GM23338 (cell line): ENCODE measurements around the gene MTCH2. TPM values are rescaled to one million over a fixed set of nuclear protein-coding genes. Genes with fewer than 3 reads are reported as not detected.

ENCODE experiments used
- ATAC-seq: fragments of 200-7000 bp; cut with Tn5 transposase; 3 replicates; pipeline ENCODE4 v1.9.1; 2020
- DNase-seq: peaks from one replicate; pipeline ENCODE4 v3.0.0-alpha.2; 2015; ENCODE audit warnings: low spot score
- H2AFZ ChIP-seq: fragments of 200-600 bp; sonication (generic); 2 replicates; pipeline ENCODE4 v1.8.0; 2016; ENCODE audit warnings: antibody characterized with exemption, mild to moderate bottlenecking, moderate library complexity
- H3F3A ChIP-seq: fragments of 200-600 bp; sonication (generic); replicated peaks from 2 replicates; pipeline ENCODE4 v1.8.0; 2017; ENCODE audit warnings: antibody characterized with exemption, mixed run types, low read depth
- H3K27ac ChIP-seq: fragments of 200-600 bp; sonication (generic); 2 replicates; pipeline ENCODE4 v1.6.1; 2016; ENCODE audit warnings: low read depth
- H3K27me3 ChIP-seq: fragments of 200-600 bp; sonication (generic); 2 replicates; pipeline ENCODE4 v1.8.0; 2016; ENCODE audit warnings: mild to moderate bottlenecking, mixed run types, moderate library complexity; ENCODE audit not compliant: insufficient read depth
- H3K36me3 ChIP-seq: fragments of 200-600 bp; sonication (generic); 2 replicates; pipeline ENCODE4 v1.8.0; 2016; ENCODE audit warnings: mild to moderate bottlenecking; ENCODE audit not compliant: insufficient read depth
- H3K4me1 ChIP-seq: fragments of 200-600 bp; sonication (generic); 2 replicates; pipeline ENCODE4 v1.8.0; 2016; ENCODE audit warnings: mild to moderate bottlenecking, moderate library complexity; ENCODE audit not compliant: insufficient read depth
- H3K4me2 ChIP-seq: fragments of 200-600 bp; sonication (generic); 2 replicates; pipeline ENCODE4 v1.7.1; 2017; ENCODE audit warnings: mixed run types
- H3K4me3 ChIP-seq: fragments of 200-600 bp; sonication (generic); 2 replicates; pipeline ENCODE4 v1.6.1; 2016; ENCODE audit warnings: mixed run types
- H3K79me2 ChIP-seq: fragments of 200-600 bp; sonication (generic); replicated peaks from 2 replicates; pipeline ENCODE4 v1.8.0; 2017; ENCODE audit warnings: mild to moderate bottlenecking; ENCODE audit not compliant: insufficient read depth
- H3K9me2 ChIP-seq: fragments of 200-600 bp; sonication (generic); 2 replicates; pipeline ENCODE4 v1.8.0; 2017; ENCODE audit not compliant: insufficient read depth
- H4K20me1 ChIP-seq: fragments of 200-600 bp; sonication (generic); replicated peaks from 2 replicates; pipeline ENCODE4 v1.8.0; 2017; ENCODE audit warnings: mild to moderate bottlenecking; ENCODE audit not compliant: insufficient read depth
- H3K27ac Mint-ChIP-seq: 2 replicates; pipeline ENCODE4 v1.8.0; 2020; ENCODE audit warnings: inconsistent platforms, mild to moderate bottlenecking, moderate library complexity, mixed read lengths
- H3K27me3 Mint-ChIP-seq: 3 replicates; pipeline ENCODE4 v1.8.0; 2022; ENCODE audit warnings: low read depth, mild to moderate bottlenecking, moderate library complexity, mixed read lengths, inconsistent platforms; ENCODE audit not compliant: insufficient read depth, poor library complexity
- H3K36me3 Mint-ChIP-seq: 3 replicates; pipeline ENCODE4 v1.8.0; 2021; ENCODE audit warnings: low read depth, mild to moderate bottlenecking, inconsistent platforms, moderate library complexity, mixed read lengths
- H3K4me1 Mint-ChIP-seq: 3 replicates; pipeline ENCODE4 v1.8.0; 2020; ENCODE audit warnings: mild to moderate bottlenecking, inconsistent platforms, mixed read lengths
- H3K4me3 Mint-ChIP-seq: 3 replicates; pipeline ENCODE4 v1.8.0; 2021; ENCODE audit warnings: moderate library complexity, mild to moderate bottlenecking, inconsistent platforms, mixed read lengths
- H3K9me3 Mint-ChIP-seq: 3 replicates; pipeline ENCODE4 v1.8.0; 2020; ENCODE audit warnings: moderate library complexity, mild to moderate bottlenecking, inconsistent platforms, mixed read lengths
- CREB1 ChIP-seq: fragments of 250-450 bp; sonication (Bioruptor Pico); IDR thresholded peaks from 2 replicates; pipeline ENCODE4 v1.5.0; 2020; ENCODE audit warnings: low read depth, mild to moderate bottlenecking, moderate library complexity
- EZH2 ChIP-seq: fragments of 200-600 bp; sonication (generic); IDR thresholded peaks from one replicate; pipeline ENCODE4 v1.8.0; 2017; ENCODE audit warnings: antibody characterized with exemption, mild to moderate bottlenecking, low read depth; ENCODE audit not compliant: unreplicated experiment
- EZH2phosphoT487 ChIP-seq: fragments of 200-600 bp; sonication (generic); IDR thresholded peaks from one replicate; pipeline ENCODE4 v1.8.1; 2018; ENCODE audit warnings: antibody characterized with exemption; ENCODE audit not compliant: unreplicated experiment
- JUNB ChIP-seq: IDR thresholded peaks from one replicate; pipeline ENCODE4 v1.6.1; 2016; ENCODE audit warnings: antibody characterized with exemption; ENCODE audit not compliant: unreplicated experiment
- POLR2AphosphoS5 ChIP-seq: IDR thresholded peaks from 2 replicates; pipeline ENCODE4 v1.6.1; 2016; ENCODE audit warnings: antibody characterized with exemption, low read depth
- STAT1 ChIP-seq: IDR thresholded peaks from one replicate; pipeline ENCODE4 v1.6.1; 2016; ENCODE audit warnings: antibody characterized with exemption; ENCODE audit not compliant: unreplicated experiment
- ZNF114 ChIP-seq: fragments of 250-450 bp; sonication (Bioruptor Pico); IDR thresholded peaks from 2 replicates; pipeline ENCODE4 v1.5.0; 2020; ENCODE audit warnings: mild to moderate bottlenecking, moderate library complexity
- polyA plus RNA-seq: library from polyadenylated mRNA; unstranded; fragments of >200 nt; fragmentation: Nextera tagmentation; extraction: Ambion mirVana; gene quantifications from 2 replicates; pipeline ENCODE4 v1.2.1, GENCODE V29; 2016
- total RNA-seq: library from RNA; depleted of rRNA; stranded (reverse); fragments of >200 nt; shearing (Covaris generic); gene quantifications from 2 replicates; pipeline ENCODE4 v1.2.3, GENCODE V29; 2014
- TF ChIP-seq, protein P1 (sequence below): fragments of 250-450 bp; sonication (Bioruptor Pico); IDR thresholded peaks from 2 replicates; pipeline ENCODE4 v1.5.0; 2020; ENCODE audit warnings: mild to moderate bottlenecking, moderate library complexity
- TF ChIP-seq, protein P2 (sequence below), 2 experiments: fragments of 200-600 bp in 1 of 2; sonication (generic) in 1 of 2; conservative IDR thresholded peaks; 2 replicates each; pipeline versions ENCODE4 v1.5.1 to v1.6.1; 2016 to 2017; ENCODE audit warnings: antibody characterized with exemption in 2 of 2, low read depth in 2 of 2, mild to moderate bottlenecking in 2 of 2, moderate library complexity in 1 of 2
- TF ChIP-seq, protein P3 (sequence below): IDR thresholded peaks from 2 replicates; pipeline ENCODE4 v1.6.1; 2016; ENCODE audit warnings: antibody characterized with exemption

The MTCH2 gene
- total and polyA plus RNA-seq, 2 experiments from 2014 or later, result 90.9 to 155 TPM

DNA sequence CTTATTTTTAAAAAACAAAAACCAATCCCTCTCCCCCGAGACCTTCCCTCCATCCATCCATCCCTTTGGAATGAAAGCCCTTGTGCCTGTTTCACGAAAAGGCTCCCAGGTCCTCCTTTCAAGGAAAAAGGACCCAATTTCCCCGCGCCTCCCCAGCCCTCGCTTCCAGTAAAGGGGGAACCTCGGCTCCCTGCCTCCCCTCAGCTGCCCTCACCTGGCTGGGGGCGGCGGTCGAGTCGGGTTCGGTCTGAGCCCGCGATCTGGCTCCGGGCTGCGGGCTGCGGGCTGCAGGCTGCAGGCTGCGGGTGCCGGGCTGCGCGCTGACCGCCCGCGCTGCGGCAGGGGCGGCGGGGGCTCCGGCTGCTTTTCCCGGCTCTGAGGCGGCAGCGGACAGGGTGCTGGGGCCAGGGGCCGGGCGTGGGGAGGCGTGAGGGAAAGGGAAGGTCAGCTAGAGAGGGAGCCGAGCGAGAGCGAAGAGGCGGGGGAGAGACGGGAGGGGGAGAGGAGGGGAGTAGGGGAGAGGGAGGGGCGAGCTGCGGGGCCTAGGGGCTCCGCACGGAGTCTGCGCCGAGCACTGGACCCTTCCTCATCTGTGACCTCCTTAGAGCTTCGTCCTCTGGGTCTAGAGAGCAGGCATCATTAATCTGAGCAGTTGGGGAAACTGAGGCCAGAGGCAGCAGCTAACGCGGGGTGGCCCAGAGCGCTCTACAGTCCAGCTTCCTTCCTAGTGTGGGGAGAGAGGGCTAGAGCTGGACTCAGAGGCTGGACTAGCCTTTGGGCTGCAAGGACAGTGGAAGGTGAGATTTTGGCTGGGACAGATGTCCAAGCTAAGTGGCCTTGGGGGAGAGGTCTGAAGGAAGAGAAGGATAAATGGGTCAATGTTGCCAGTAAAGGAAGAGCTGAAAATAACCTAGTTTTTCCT is 48.2 kb downstream of the MTCH2 start, which contains the start of gene C1QTNF4:
Gene C1QTNF4 (minus strand): TSS at position 478 of the 922 bp plus-strand sequence. CDS start 3,601 bp downstream, outside the sequence.
- 0 out of 2 replicates have a peak, but pooled peaks cover 6% of the 10 kb centered on the region for H3K9me2 ChIP-seq
- Mint-ChIP-seq H3K9me3 (no peaks in the 10 kb centered on the region), H3K4me3 (peak within 1 kb of the TSS; percentile 77), H3K27me3 (peaks cover 47% of the 10 kb centered on the region), H3K36me3 (no peaks in the 10 kb centered on the region), H3K27ac (no peak within 1 kb of the TSS), H3K4me1 (peaks cover 25% of the 10 kb centered on the region)
- no peak for TF ChIP-seq CREB1
- peak; percentile 52 for TF ChIP-seq EZH2
- no peaks in the 10 kb centered on the region for H3K36me3 ChIP-seq
- H2AFZ ChIP-seq, result peak within 1 kb of the TSS; percentile 100
- ATAC-seq (peak; percentile 53), DNase-seq (peak; percentile 70)
- no peak within 1 kb of the TSS for H3K27ac ChIP-seq
- peaks cover 64% of the 10 kb centered on the region for H3K27me3 ChIP-seq
- peak within 1 kb of the TSS; percentile 96 for H3K4me3 ChIP-seq
- no peaks in the 10 kb centered on the region for H3K79me2 ChIP-seq
- H3K4me1 ChIP-seq, result peaks cover 23% of the 10 kb centered on the region
- 0 out of 2 replicates have a peak, but pooled peaks cover 5% of the 10 kb centered on the region for H4K20me1 ChIP-seq
- H3F3A ChIP-seq, result no peaks in the 10 kb centered on the region
- H3K4me2 ChIP-seq, result peak within 1 kb of the TSS; percentile 99

DNA sequence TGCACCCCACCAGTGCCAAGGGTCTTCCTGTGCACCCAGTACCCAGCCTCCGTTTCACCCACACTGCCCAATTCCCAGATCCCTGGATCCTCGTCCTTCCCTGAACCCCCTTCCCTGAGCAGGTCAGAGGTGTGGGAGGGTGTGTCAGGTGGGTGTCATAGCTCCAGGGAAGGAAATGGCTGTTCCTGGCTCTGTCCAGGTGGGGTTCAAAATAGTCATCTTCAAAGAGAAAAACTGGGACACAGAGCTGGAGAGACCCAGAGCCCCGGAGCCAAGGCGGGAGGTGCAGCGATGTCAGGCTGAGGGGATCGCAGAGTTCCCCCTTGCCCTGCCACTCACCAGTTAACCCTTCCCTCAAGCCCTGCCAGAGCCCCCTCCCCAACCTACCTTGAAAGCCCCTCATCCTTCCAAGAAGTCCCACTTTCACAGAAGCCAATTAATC is 48.8 kb downstream of the MTCH2 start:
- H3K79me2 ChIP-seq, result no peaks in the 10 kb centered on the region
- Mint-ChIP-seq H3K4me1 (peaks cover 21% of the 10 kb centered on the region), H3K36me3 (no peaks in the 10 kb centered on the region), H3K27me3 (peaks cover 50% of the 10 kb centered on the region), H3K27ac (no peak overlapping the region), H3K9me3 (no peaks in the 10 kb centered on the region), H3K4me3 (peak overlapping the region; percentile 77)
- ATAC-seq, result peak; percentile 5; the same call in 2 of the 3 replicates
- H3K27ac ChIP-seq, result no peak overlapping the region
- DNase-seq, result no peak
- no peaks in the 10 kb centered on the region for H3K36me3 ChIP-seq
- H3K27me3 ChIP-seq, result peaks cover 69% of the 10 kb centered on the region
- peak overlapping the region; percentile 99 for H3K4me2 ChIP-seq
- 0 out of 2 replicates have a peak, but pooled peaks cover 6% of the 10 kb centered on the region for H3K9me2 ChIP-seq
- H2AFZ ChIP-seq, result peak overlapping the region; percentile 100
- 0 out of 2 replicates have a peak, but pooled peaks cover 5% of the 10 kb centered on the region for H4K20me1 ChIP-seq
- H3F3A ChIP-seq, result no peaks in the 10 kb centered on the region
- peaks cover 23% of the 10 kb centered on the region for H3K4me1 ChIP-seq
- peak overlapping the region; percentile 96 for H3K4me3 ChIP-seq
- TF ChIP-seq EZH2phosphoT487 (no peak), ZNF114 (CRISPR knock-in tag) (no peak), JUNB (no peak), POLR2AphosphoS5 (no peak), STAT1 (no peak)
- TF ChIP-seq, protein P1, sequence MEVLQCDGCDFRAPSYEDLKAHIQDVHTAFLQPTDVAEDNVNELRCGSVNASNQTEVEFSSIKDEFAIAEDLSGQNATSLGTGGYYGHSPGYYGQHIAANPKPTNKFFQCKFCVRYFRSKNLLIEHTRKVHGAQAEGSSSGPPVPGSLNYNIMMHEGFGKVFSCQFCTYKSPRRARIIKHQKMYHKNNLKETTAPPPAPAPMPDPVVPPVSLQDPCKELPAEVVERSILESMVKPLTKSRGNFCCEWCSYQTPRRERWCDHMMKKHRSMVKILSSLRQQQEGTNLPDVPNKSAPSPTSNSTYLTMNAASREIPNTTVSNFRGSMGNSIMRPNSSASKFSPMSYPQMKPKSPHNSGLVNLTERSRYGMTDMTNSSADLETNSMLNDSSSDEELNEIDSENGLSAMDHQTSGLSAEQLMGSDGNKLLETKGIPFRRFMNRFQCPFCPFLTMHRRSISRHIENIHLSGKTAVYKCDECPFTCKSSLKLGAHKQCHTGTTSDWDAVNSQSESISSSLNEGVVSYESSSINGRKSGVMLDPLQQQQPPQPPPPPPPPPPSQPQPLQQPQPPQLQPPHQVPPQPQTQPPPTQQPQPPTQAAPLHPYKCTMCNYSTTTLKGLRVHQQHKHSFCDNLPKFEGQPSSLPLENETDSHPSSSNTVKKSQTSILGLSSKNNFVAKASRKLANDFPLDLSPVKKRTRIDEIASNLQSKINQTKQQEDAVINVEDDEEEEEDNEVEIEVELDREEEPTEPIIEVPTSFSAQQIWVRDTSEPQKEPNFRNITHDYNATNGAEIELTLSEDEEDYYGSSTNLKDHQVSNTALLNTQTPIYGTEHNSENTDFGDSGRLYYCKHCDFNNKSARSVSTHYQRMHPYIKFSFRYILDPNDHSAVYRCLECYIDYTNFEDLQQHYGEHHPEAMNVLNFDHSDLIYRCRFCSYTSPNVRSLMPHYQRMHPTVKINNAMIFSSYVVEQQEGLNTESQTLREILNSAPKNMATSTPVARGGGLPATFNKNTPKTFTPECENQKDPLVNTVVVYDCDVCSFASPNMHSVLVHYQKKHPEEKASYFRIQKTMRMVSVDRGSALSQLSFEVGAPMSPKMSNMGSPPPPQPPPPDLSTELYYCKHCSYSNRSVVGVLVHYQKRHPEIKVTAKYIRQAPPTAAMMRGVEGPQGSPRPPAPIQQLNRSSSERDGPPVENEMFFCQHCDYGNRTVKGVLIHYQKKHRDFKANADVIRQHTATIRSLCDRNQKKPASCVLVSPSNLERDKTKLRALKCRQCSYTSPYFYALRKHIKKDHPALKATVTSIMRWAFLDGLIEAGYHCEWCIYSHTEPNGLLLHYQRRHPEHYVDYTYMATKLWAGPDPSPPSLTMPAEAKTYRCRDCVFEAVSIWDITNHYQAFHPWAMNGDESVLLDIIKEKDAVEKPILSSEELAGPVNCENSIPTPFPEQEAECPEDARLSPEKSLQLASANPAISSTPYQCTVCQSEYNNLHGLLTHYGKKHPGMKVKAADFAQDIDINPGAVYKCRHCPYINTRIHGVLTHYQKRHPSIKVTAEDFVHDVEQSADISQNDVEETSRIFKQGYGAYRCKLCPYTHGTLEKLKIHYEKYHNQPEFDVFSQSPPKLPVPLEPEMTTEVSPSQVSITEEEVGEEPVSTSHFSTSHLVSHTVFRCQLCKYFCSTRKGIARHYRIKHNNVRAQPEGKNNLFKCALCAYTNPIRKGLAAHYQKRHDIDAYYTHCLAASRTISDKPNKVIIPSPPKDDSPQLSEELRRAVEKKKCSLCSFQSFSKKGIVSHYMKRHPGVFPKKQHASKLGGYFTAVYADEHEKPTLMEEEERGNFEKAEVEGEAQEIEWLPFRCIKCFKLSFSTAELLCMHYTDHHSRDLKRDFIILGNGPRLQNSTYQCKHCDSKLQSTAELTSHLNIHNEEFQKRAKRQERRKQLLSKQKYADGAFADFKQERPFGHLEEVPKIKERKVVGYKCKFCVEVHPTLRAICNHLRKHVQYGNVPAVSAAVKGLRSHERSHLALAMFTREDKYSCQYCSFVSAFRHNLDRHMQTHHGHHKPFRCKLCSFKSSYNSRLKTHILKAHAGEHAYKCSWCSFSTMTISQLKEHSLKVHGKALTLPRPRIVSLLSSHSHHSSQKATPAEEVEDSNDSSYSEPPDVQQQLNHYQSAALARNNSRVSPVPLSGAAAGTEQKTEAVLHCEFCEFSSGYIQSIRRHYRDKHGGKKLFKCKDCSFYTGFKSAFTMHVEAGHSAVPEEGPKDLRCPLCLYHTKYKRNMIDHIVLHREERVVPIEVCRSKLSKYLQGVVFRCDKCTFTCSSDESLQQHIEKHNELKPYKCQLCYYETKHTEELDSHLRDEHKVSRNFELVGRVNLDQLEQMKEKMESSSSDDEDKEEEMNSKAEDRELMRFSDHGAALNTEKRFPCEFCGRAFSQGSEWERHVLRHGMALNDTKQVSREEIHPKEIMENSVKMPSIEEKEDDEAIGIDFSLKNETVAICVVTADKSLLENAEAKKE (CRISPR knock-in tag), result no peak
- TF ChIP-seq, protein P2, sequence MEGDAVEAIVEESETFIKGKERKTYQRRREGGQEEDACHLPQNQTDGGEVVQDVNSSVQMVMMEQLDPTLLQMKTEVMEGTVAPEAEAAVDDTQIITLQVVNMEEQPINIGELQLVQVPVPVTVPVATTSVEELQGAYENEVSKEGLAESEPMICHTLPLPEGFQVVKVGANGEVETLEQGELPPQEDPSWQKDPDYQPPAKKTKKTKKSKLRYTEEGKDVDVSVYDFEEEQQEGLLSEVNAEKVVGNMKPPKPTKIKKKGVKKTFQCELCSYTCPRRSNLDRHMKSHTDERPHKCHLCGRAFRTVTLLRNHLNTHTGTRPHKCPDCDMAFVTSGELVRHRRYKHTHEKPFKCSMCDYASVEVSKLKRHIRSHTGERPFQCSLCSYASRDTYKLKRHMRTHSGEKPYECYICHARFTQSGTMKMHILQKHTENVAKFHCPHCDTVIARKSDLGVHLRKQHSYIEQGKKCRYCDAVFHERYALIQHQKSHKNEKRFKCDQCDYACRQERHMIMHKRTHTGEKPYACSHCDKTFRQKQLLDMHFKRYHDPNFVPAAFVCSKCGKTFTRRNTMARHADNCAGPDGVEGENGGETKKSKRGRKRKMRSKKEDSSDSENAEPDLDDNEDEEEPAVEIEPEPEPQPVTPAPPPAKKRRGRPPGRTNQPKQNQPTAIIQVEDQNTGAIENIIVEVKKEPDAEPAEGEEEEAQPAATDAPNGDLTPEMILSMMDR (conservative IDR thresholded peaks at IDR 0.05; ENCODE audit: low read depth in 2 of 2), result no peak
- TF ChIP-seq, protein P3, sequence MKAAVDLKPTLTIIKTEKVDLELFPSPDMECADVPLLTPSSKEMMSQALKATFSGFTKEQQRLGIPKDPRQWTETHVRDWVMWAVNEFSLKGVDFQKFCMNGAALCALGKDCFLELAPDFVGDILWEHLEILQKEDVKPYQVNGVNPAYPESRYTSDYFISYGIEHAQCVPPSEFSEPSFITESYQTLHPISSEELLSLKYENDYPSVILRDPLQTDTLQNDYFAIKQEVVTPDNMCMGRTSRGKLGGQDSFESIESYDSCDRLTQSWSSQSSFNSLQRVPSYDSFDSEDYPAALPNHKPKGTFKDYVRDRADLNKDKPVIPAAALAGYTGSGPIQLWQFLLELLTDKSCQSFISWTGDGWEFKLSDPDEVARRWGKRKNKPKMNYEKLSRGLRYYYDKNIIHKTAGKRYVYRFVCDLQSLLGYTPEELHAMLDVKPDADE, result no peak
